HG02588 (cell line): ENCODE data around the gene SMC6.

ENCODE experiments used
- ATAC-seq: cut with Tn5 transposase; IDR thresholded peaks from one replicate; pipeline ENCODE4 v1.9.1; 2021; ENCODE audit warnings: mild to moderate bottlenecking, moderate library complexity; ENCODE audit not compliant: unreplicated experiment

SMC6 gene

DNA sequence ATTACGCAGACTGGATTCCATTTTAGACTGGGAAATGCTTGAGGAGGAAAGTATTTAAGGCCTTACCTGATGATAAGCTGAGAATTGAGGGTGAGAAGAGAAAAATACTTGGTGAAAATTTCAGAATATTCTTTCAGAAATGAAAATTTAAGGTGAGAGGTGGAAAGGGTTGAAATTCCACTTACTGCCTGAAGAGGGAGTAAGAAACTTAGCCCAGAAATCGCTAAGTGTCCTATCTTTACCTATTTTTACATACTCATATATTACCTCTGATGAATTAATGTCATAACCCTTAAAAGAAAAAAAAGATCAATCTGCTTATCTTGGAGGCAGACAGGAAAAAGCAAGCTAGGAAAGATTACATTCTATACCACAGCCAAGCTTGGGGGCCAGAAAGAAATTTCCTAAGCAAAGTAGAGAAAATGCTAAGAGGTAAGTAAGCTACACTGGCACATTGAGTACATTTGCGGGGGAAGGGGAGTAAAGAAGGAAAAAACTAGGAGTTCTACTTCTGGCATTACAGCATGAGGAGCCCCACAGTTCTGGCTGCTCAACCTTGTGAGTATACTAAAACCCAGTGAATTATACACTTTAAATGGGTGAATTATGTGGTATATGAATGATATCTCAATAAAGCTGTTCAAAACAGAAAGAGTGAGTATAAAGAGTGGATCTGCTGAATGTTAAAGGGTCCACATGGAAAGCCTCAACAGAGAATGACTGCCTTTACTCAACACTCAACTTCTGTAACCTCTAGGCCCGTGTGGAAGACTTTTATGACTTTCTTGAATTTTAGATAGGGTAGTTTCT, 33.8 kb downstream of the SMC6 start:
- peak; percentile 63 for ATAC-seq

DNA sequence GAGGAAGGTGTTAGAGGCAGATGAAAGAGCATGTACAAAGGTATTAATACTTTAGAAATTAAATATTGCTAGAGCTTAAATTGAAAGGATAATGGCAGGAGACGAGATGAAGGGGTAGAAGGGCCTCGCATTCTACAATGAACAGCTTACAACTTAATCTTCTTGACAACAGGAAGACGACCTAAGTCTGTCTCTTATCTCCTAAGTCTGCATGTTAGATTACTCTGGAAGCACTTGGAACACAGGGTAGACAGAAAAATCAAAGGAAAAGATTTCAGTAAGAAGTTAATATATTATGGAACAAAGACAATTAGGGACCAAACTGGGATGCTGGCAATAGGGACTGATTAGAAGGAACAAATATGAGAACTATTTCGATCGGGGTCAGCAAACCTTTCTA, 34.9 kb downstream of the SMC6 start:
- ATAC-seq, result no peak

DNA sequence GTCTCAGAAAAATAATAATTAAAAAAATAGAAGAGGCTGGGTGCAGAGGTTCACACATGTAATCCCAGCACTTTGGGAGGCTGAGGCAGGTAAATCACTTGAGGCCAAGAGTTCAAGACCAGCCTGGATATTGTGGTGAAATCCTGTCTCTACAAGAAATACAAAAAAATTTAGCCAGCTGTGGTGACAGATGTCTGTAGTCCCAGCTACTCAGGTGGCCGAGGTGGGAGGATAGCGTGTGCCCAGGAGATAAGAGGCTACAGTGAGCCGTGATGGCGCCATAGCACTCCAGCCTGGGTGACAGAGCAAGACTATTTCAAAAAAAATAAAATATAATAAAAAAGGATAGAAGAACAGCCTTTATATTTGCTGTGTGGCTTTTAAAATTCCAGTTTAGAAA, 35.9 kb downstream of the SMC6 start:
- no peak for ATAC-seq

DNA sequence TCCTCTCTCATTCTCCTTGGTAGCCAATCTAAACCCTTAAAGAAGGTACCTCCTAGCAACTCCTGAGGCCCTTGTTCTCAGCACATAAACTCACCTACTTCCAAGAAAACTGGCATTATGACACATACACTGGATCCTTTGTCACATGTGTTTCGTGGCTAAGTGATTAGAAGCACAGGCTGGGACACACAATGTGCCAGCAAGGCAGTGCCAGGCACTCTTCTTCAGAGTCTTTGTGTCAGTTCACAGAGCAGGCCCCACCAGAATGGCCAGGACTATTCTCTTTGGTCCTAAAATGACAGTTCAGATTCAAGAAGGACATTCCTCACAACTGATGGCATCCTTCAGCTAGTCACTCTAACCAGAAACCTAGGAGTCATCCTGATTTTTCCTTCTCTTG, 40.3 kb downstream of the SMC6 start:
- no peak for ATAC-seq

DNA sequence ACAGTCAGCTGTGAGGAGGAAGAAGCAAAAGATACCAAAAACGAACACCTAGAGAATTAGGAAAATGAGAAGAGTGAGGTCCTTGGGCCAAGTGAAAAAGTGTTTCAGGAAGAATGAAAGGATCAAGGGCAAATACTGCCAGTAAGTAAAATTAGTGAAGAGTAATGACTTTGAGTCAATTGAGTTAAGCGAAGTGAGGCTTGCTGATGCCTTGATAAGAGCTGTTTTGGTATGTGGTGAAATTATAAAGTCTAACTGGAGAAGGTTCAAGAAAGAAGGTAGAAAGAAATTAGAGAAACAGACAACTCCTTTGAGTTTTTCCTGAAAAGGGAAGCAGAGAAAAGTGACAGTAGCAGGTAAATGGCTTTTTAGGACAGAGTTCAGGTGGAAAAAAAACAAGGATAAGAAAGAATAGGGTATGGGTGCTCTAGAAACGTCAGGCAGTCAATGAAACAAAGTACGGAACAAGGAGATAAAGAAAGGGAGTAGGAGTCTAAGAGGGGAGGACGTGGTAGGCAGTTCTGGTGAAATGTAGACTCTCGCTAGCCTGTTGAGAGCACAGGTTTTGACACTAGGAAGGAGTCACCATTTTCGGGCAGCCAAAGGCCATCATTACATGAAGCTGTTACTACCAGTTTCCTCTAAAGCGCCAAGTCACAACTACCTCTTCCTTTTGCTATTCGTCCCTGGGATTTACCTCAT, 42.9 kb downstream of the SMC6 start:
- no peak for ATAC-seq

DNA sequence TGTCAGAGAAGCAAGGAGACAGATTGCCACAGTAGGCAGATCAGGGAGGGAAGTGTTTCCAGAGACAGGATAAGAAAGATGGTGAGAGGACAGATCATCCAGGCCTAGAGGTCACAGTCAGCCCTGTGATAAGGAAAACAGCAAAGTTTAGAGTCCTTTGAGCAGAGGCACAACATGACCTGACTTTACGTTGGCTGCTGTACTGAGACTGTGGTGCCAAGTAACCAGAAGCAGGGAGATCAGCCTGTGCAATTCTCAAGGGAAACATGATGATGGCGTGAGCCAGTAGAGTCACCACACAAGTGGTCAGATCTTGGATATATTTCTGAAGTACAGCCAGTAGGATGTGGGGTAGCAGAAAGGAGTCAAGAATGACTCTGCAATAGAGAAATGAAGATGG, 43.7 kb downstream of the SMC6 start:
- ATAC-seq, result no peak

DNA sequence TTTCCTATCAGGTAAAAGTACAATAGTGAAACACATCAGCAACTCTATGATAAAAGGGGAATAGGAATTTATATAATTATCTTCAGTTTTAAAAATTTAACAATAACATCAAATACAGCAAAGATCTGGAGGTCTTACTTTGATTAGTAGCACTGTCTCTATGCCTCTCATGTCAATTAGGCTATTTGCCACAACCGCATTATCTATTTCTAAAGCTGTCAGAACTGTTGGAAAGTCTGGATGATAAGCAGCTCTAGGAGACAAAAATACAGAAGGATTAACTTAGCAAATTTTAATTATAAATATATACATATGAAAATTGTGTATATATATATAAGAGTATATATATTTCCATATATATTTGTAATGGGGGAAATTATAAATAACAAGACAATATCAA, 45.1 kb downstream of the SMC6 start:
- ATAC-seq, result no peak

DNA sequence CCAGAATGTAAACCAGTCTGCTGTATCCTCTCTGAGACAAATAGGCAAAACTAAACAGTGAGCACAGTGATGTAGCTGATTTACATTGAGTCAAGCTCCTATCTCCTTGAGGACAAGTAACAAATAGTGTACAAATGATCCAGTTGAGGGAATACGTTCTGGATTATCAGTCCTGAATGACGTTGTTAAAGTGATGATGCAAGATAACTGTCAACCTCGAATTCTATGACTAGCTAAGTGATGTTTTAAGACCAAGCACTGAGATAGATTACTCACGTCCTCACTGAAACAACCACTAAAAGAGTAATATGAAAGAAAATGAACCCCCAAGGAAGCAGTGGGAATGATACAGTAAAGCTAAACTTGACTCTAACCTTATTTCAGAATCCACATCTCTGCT, 46.8 kb downstream of the SMC6 start:
- ATAC-seq, result no peak

DNA sequence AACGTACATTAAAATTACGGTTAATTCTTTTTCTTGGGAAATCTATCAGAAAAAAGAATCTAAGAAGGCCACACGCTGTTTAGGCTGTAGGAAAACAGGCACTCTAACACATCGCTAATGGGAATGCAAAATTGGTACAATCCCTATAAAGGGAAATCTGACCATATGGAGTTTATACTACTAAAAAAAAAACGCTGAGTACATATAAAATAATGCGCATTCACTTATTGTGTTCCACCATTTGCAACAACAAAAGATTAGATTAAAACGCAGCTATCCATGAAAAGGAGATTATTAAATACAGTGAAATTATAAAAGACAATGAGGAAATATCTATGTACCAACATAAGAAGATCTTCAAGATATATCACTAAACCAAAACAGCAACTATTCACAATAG, 62.8 kb downstream of the SMC6 start:
- ATAC-seq, result no peak

DNA sequence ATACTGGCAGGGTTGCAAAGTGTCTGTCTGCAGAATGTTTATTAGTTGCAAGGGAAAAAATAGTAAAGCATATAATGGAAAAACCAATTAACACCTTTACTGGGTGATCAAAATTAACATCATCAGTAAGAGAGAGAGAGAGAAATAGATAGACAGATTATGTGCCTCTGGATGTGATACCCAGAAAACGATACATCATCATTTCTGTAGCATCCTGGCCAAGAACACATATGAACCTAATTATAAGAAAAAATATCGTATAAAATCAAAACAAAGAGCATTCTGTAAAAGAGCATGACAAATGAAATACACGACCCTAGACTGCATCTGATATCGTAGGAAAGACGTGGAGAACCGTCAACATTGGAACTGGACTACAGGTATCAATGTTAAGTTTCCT, 64.6 kb downstream of the SMC6 start:
- ATAC-seq, result no peak

DNA sequence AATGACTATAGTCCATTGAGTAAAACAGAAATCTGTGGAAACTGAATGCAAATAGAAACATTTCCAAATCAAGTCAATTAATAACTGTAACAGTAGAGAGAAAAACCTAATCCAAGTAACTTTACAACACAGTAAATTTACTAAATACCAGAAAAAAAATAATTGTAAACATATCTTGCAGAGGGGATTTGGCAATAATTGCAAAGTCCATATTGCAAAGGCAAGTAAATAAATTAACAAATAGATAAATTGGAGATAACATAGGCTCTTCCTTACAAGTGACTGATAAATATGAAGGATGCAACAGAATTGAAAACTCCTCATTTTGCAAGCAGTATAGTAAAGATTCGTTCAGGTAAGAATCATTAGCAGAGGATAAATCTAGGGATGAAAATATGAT, 65.0 kb downstream of the SMC6 start:
- no peak for ATAC-seq

DNA sequence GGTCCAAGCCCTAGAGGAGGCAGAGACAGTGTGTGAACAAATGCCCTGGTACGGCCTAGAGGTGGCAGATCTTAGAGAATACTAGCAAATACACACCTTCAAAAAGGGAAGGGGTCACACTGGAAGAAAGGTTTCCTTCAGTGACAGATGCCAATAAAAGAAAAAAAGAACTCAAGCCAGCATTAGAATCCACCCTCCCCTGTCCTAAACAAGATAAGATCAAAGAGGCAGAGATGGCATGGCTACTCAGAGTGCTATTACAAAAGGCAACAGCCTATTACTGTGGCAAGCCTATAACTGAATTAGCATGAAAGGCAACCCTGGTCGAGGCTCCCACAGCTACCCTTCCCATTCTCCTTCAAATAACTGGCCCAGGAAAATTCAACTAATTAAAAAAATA, 69.6 kb downstream of the SMC6 start:
- no peak for ATAC-seq

DNA sequence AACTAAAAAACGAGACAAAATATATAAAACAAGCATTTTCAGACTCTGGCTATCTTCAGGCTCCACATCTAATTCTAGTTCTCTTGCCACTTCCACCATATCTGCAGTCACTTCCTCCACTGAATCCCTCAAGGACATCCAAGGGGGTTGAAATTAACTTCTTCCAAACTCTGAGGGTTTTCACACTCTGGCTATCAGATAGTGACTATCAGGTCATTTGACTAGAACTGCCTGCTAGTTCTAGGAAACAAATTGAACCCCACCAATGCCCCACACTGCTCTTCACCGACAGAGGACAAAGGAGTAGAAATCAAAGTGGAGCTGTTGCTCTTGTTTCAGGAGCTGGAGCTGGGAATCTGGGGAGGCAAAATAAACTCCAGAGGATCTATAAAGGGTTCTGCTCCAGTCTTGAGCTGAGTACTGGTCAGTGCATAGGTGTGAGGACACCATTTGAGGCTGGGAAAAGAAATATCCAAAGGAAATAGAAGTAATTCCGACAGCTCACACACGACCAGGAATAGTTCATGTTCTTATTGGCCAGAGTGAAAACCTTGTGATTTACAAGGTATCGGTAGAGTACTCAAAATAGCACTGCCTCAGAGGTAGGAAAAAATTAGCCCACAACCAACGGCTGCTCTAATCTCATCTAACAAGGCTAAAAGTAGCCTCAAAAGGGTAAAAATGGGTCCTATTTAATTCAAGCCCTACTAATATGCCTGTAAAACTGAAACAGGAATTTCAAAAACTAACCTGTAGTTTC, 71.3 kb downstream of the SMC6 start:
- no peak for ATAC-seq

DNA sequence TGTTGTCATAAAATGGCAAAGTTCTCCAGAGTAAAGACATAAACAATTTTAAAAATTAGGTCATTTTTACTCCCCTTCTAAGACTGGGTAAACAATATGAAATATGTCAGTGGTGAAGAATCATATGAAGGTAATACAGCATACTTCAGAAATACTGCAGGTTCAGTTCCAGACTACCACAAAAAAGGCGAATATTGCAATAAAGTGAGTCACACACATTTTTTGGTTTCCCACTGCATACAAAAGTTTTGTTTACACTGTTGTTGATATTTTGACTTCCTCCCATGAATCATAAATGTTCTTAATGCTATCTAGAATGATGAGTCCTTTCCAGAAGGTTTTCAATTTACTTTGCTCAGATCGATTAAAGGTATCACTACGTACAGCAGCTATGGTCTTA, 73.5 kb downstream of the SMC6 start:
- no peak for ATAC-seq

DNA sequence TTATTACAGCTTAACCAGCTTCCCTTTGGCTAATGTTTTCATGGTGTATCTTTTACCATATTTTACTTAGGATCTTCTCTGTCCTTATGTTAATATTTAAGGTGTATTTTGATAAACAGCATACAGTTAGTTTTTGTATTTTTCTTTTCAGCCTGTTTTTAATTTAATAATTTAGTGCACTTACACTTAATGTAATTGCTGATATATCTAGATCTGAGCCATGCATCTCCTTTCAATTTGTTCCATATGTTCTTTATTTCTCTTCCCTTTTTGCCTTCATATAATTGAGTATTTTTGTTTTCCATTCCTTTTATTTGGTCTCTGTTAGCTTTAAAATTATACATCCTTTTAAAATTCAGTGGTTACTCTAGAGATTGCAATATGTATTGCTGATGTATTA, 78.8 kb downstream of the SMC6 start:
- no peak for ATAC-seq

DNA sequence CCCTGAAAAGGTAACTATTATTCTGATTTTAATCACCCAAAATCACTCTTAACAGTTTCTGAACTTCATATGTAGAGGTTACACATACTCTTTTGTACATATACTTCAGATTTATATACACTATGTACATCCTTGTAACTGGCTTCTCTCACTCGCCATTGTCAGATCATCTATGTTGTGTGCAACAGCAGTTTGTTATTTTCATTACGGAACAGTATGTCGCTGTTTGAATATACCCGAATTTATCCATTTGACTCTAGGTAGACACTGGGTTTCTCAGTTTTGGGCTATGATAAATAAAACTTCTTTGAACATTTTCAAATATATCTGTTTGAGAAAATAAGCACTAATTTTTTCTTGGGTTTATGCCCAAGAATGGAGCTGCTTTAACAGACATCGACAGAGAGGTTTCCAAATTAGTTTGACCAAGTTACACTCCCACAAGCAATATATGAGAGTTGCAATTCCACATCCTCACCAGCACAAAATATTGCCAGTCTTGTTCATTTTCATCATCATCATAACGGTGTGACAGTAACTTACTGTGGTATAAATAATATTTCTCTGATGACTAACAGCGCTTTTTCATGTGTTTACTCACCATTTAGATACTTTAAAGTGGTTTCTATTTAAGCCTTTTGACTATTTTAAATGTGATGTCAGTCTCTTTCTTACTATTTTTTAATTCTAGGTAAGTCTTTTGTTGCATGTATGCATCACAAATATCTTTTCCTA, 80.9 kb downstream of the SMC6 start:
- ATAC-seq, result no peak

DNA sequence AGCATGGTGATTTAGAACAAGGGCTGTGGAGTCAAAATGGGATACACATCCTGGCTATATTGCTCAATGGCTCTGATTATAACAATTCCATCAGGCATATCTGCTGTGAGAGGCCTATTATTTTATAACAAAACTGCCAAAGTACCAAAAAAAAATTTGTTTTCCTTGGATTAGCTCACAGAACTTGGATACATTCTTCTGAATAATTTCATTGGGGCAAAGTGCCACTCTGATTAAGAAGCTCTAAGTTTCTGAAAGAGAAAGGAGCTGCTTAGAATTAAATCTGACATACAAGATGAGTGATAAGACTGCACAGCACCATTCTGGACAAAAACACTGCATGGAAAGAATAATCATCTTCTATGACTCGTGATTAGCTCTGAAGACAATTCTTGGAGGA, 85.7 kb downstream of the SMC6 start:
- ATAC-seq, result no peak

DNA sequence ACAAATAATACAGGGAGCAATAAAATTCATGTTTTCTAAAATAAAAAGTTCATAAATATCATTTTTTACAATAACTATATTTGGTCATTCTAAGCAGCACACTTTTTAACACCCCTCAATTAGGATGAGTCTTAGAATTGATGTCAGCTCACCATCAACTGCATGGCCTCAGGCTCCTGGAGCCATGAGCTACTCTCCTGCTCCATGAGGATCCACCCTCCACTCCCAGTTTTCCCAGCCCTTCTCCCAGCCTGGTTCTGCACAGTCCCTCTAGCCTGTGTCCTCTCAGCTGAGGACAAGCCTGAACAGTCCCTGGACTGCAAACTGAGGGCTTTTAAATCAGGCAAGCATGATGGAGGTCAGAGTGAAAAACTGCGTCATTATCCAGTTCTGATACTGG, 89.1 kb downstream of the SMC6 start:
- no peak for ATAC-seq

DNA sequence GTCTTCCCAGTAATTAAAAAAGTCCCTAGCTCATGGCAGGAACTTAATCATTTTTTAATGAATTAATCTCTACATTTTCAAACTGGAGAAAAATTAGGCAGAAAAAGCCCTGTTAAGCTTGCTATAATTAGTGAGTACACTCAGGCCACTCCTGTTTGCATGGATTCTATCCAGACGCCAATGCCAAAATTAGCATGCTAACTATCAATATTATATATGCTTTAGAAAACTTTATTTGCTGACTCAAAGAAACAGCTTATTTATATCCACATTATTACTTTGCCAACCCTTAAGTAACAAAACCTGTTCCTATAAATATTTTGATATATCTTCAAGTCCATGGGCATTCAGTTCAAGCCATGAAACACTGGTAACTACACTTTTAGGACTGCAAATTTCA, 90.9 kb downstream of the SMC6 start:
- no peak for ATAC-seq

DNA sequence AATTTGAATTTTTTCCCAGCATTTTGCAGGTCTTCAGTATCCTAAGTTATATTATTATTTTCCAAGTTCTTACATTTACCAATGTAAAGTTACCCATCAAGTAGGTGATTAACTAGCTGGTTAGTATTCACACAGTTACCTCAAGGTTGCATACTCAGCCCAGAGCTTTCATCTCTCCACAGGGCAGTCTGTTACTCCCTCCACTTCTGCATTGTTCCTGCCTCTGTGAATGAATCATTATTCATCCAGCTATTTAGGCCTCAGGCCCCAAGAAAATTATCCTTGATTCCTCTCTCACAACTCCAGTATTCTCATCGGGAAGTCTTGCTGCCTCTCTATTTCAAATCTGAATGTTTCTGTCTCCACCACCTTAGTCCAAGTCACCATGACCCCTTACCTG, 92.2 kb downstream of the SMC6 start:
- no peak for ATAC-seq

DNA sequence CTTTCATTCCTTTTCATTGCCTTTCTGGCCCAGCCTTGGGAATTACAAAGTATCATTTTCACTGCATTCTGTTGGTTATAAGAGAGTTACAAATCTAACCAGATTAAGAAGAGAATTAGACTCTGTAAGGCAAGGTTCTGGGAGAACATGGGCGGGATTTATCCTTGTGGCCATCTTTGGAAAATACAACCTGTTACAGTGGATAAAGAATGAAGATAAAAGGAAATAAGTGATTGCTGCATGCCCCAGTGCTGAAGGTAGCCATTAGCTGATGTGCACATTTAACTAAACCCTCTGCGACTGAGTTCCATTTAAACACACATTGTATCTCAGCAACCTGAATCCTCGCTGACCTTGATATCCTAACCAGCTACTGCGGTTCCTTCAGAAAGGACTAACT, 93.4 kb downstream of the SMC6 start:
- ATAC-seq, result no peak
